K562 (cell line): Measurements from ENCODE around the gene TRIM27. TPM values are rescaled to one million over a fixed set of nuclear protein-coding genes. Genes with fewer than 3 reads are reported as not detected.

Experiments used
- BACH1 ChIP-seq: fragments of 200-800 bp; sonication (Bioruptor generic); IDR thresholded peaks from 2 replicates; pipeline ENCODE4 v1.6.1; 2016; ENCODE audit warnings: missing genetic modification characterization, missing compliant biosample characterization
- BRD4 ChIP-seq: fragments of 200-600 bp; sonication (generic); IDR thresholded peaks from 2 replicates; pipeline ENCODE4 v1.6.1; 2017; ENCODE audit warnings: inconsistent platforms
- CBX8 ChIP-seq: fragments of 200-600 bp; sonication (generic); IDR thresholded peaks from 2 replicates; pipeline ENCODE4 v1.6.1; 2012; ENCODE audit warnings: borderline replicate concordance, mixed run types, low read depth, mild to moderate bottlenecking, moderate library complexity, mixed read lengths, low read length, control low read depth, inconsistent platforms; ENCODE audit not compliant: poor library complexity, severe bottlenecking; ENCODE audit errors: extremely low read depth
- CEBPB ChIP-seq: fragments of 450-650 bp; IDR thresholded peaks from 2 replicates; pipeline ENCODE4 v1.6.1; 2016; ENCODE audit warnings: missing genetic modification characterization, missing compliant biosample characterization
- CHCHD3 ChIP-seq: fragments of 250-450 bp; sonication (Bioruptor Pico); IDR thresholded peaks from 2 replicates; pipeline ENCODE4 v2.1.2; 2022; ENCODE audit warnings: mild to moderate bottlenecking
- CREM ChIP-seq: IDR thresholded peaks from 2 replicates; pipeline ENCODE4 v1.6.1; 2014; ENCODE audit warnings: antibody characterized with exemption, low read depth
- E2F3 ChIP-seq: fragments of 250-450 bp; sonication (Bioruptor Pico); IDR thresholded peaks from 2 replicates; pipeline ENCODE4 v1.4.0; 2020; ENCODE audit warnings: mild to moderate bottlenecking
- EP400 ChIP-seq: fragments of 450-650 bp; IDR thresholded peaks from 2 replicates; pipeline ENCODE4 v1.6.1; 2017; ENCODE audit warnings: antibody characterized with exemption, mild to moderate bottlenecking, moderate library complexity
- ETV1 ChIP-seq: fragments of 450-650 bp; conservative IDR thresholded peaks from 2 replicates; pipeline ENCODE4 v1.6.1; 2016; ENCODE audit warnings: missing genetic modification characterization, control low read depth, low read depth, missing compliant biosample characterization
- FOXK2 ChIP-seq, 2 experiments: fragments of 450-650 bp; IDR thresholded peaks in 1 of 2; conservative IDR thresholded peaks in 1 of 2; 2 replicates each; pipeline ENCODE4 v1.6.1; 2016; ENCODE audit warnings: low read depth in 2 of 2, mild to moderate bottlenecking in 1 of 2
- HDAC3 ChIP-seq: fragments of 450-650 bp; IDR thresholded peaks from 2 replicates; pipeline ENCODE4 v1.6.1; 2018; ENCODE audit warnings: borderline replicate concordance, mild to moderate bottlenecking, moderate library complexity; ENCODE audit not compliant: partially characterized antibody
- HDAC6 ChIP-seq: IDR thresholded peaks from 2 replicates; pipeline ENCODE4 v1.6.1; 2012; ENCODE audit warnings: low read depth, mild to moderate bottlenecking, control low read depth, inconsistent platforms, low read length, moderate library complexity
- MYC ChIP-seq, 2 experiments: fragments of 250-450 bp in 1 of 2; sonication (Bioruptor Pico) in 1 of 2; IDR thresholded peaks; 2 replicates each; pipeline versions ENCODE4 v1.5.1 to v1.6.1; 2012 to 2021; ENCODE audit warnings: low read depth in 2 of 2, borderline replicate concordance in 1 of 2, improper control_type of control experiment in 1 of 2, low read length in 1 of 2, mild to moderate bottlenecking in 1 of 2, moderate library complexity in 1 of 2
- MYNN ChIP-seq, 2 experiments: sonication (generic); formaldehyde crosslinking in 1 of 2; IDR thresholded peaks; 2 replicates each; pipeline versions ENCODE4 v1.5.0 to v1.6.1; 2016 to 2020; ENCODE audit warnings: antibody characterized with exemption in 1 of 2, missing genetic modification reagents in 1 of 2
- POLR2A ChIP-seq: fragments of 450-650 bp; conservative IDR thresholded peaks from 2 replicates; pipeline ENCODE4 v1.6.1; 2016
- RFX1 ChIP-seq: fragments of 450-650 bp; IDR thresholded peaks from 2 replicates; pipeline ENCODE4 v1.6.1; 2016; ENCODE audit warnings: mild to moderate bottlenecking, moderate library complexity
- SMARCB1 ChIP-seq: IDR thresholded peaks from 2 replicates; pipeline ENCODE4 v1.6.1; 2011; ENCODE audit warnings: improper control_type of control experiment, low read depth; ENCODE audit not compliant: insufficient read length
- SMC3 ChIP-seq: conservative IDR thresholded peaks from 2 replicates; pipeline ENCODE4 v1.6.1; 2011; ENCODE audit warnings: low read depth, low read length, improper control_type of control experiment; ENCODE audit not compliant: insufficient read depth
- SOX6 ChIP-seq: fragments of 450-650 bp; IDR thresholded peaks from 2 replicates; pipeline ENCODE4 v1.6.1; 2014; ENCODE audit warnings: mild to moderate bottlenecking
- TAL1 ChIP-seq: fragments of 450-650 bp; IDR thresholded peaks from 2 replicates; pipeline ENCODE4 v1.6.1; 2016; ENCODE audit warnings: mild to moderate bottlenecking
- TEAD2 ChIP-seq: fragments of 450-650 bp; IDR thresholded peaks from 2 replicates; pipeline ENCODE4 v1.6.1; 2016; ENCODE audit warnings: missing genetic modification characterization, control low read depth, missing compliant biosample characterization
- THRAP3 ChIP-seq: fragments of 450-650 bp; IDR thresholded peaks from 2 replicates; pipeline ENCODE4 v1.6.1; 2016; ENCODE audit warnings: mild to moderate bottlenecking, inconsistent platforms, borderline replicate concordance
- XRCC5 ChIP-seq: fragments of 200-400 bp; formaldehyde crosslinking; IDR thresholded peaks from 2 replicates; pipeline ENCODE4 v1.6.1; 2017; ENCODE audit warnings: low read depth, mild to moderate bottlenecking, low read length
- ZEB2 ChIP-seq: fragments of 450-650 bp; IDR thresholded peaks from 2 replicates; pipeline ENCODE4 v1.6.1; 2016
- ZNF124 ChIP-seq: sonication (generic); formaldehyde crosslinking; IDR thresholded peaks from 2 replicates; pipeline ENCODE4 v1.8.1; 2022; ENCODE audit warnings: missing genetic modification reagents
- ZNF347 ChIP-seq: fragments of 450-650 bp; formaldehyde crosslinking; IDR thresholded peaks from 2 replicates; pipeline ENCODE4 v1.4.0; 2020; ENCODE audit warnings: low read depth, mild to moderate bottlenecking, moderate library complexity
- ZNF586 ChIP-seq: fragments of 450-650 bp; formaldehyde crosslinking; conservative IDR thresholded peaks from 2 replicates; pipeline ENCODE4 v1.4.0; 2020; ENCODE audit warnings: mild to moderate bottlenecking, moderate library complexity
- ZNF699 ChIP-seq: fragments of 250-450 bp; sonication (Bioruptor Pico); IDR thresholded peaks from 2 replicates; pipeline ENCODE4 v1.8.0; 2021; ENCODE audit warnings: mild to moderate bottlenecking, moderate library complexity; ENCODE audit not compliant: insufficient replicate concordance
- ZNF780A ChIP-seq: fragments of 250-450 bp; sonication (Bioruptor Pico); IDR thresholded peaks from 2 replicates; pipeline ENCODE4 v1.5.0; 2021; ENCODE audit warnings: mild to moderate bottlenecking
- polyA plus RNA-seq, 8 experiments: library from polyadenylated mRNA; depleted of rRNA in 4 of 8; stranded (reverse) in 5 of 8; unstranded in 3 of 8; fragments of >200 nt; fragmentation: Nextera tagmentation in 2 of 8; fragmentation: Illumina TruSeq in 1 of 8; extraction: Ambion mirVana in 2 of 8; extraction: Trizol in 1 of 8; gene quantifications; 2 replicates each; pipeline versions ENCODE4 v1.2.1 to v1.2.3, GENCODE V29; 2011 to 2014; ENCODE audit warnings: inconsistent platforms in 1 of 8, missing spikeins in 1 of 8
- total RNA-seq, 7 experiments: library from RNA; depleted of rRNA in 6 of 7; stranded (reverse); fragments of >200 nt in 6 of 7; fragmentation: Illumina TruSeq in 2 of 7; extraction: Trizol in 2 of 7; gene quantifications; 2 replicates each; pipeline versions ENCODE4 v1.2.1 to v1.2.3, GENCODE V29; 2011 to 2021; ENCODE audit warnings: low replicate concordance in 1 of 7
- TF ChIP-seq, protein P1 (sequence below): sonication (generic); formaldehyde crosslinking; IDR thresholded peaks from 2 replicates; pipeline ENCODE4 v1.8.0; 2023; ENCODE audit warnings: mild to moderate bottlenecking, missing genetic modification reagents

Gene TRIM27
- total and polyA plus RNA-seq, 9 of the 15 experiments (the other 6 are each of a cell fraction or from before 2014, with no cell fraction given) = 37.7 to 235 (median 122) TPM

GRCh38 chr6:28863604-28864325 lies 60.0 kb downstream of the TRIM27 start (continued):
- TF ChIP-seq, protein P1, sequence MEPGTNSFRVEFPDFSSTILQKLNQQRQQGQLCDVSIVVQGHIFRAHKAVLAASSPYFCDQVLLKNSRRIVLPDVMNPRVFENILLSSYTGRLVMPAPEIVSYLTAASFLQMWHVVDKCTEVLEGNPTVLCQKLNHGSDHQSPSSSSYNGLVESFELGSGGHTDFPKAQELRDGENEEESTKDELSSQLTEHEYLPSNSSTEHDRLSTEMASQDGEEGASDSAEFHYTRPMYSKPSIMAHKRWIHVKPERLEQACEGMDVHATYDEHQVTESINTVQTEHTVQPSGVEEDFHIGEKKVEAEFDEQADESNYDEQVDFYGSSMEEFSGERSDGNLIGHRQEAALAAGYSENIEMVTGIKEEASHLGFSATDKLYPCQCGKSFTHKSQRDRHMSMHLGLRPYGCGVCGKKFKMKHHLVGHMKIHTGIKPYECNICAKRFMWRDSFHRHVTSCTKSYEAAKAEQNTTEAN = 0 out of 2 replicates have a peak, but pooled peaks have one; percentile 87
- TF ChIP-seq MYNN (IDR thresholded peaks at IDR 0.05) (no peak), MYNN (CRISPR knock-in tag; IDR thresholded peaks at IDR 0.05) (no peak), EP400 (peak; percentile 80), POLR2A (peak; percentile 54; the same call in 1 of the 2 replicates), SOX6 (peak; percentile 72; the same call in 1 of the 2 replicates), ZNF124 (no peak), ZEB2 (peak; percentile 67; the same call in 1 of the 2 replicates), HDAC3 (peak; percentile 65), THRAP3 (0 out of 2 replicates have a peak, but pooled peaks have one; percentile 74), ZNF699 (CRISPR knock-in tag) (no peak), TAL1 (peak; percentile 18; the same call in 1 of the 2 replicates), SMC3 (no peak), ZNF586 (CRISPR knock-in tag) (no peak), CBX8 (no peak), HDAC6 (peak; percentile 89; the same call in 1 of the 2 replicates), MYC (IDR thresholded peaks at IDR 0.05; ENCODE audit: low read depth, low read length) (peak; percentile 97), MYC (CRISPR knock-in tag; IDR thresholded peaks at IDR 0.05; ENCODE audit: borderline replicate concordance, low read depth) (peak; percentile 69; the same call in 1 of the 2 replicates), E2F3 (CRISPR knock-in tag) (peak; percentile 97), FOXK2 (conservative IDR thresholded peaks at IDR 0.05 in 1 of 2, IDR thresholded peaks at IDR 0.05 in 1 of 2; ENCODE audit: low read depth in 2 of 2) (peak; percentile 60 to 85), CHCHD3 (CRISPR knock-in tag) (no peak), CREM (peak; percentile 74), XRCC5 (peak; percentile 82), BRD4 (peak; percentile 84; the same call in 1 of the 2 replicates), ETV1 (tag) (peak; percentile 58), TEAD2 (no peak), SMARCB1 (no peak), ZNF347 (CRISPR knock-in tag) (no peak), CEBPB (tag) (peak; percentile 67), ZNF780A (CRISPR knock-in tag) (no peak), RFX1 (peak; percentile 71), BACH1 (no peak)
